Measurements from ENCODE around the gene OPRPN.

DNA sequence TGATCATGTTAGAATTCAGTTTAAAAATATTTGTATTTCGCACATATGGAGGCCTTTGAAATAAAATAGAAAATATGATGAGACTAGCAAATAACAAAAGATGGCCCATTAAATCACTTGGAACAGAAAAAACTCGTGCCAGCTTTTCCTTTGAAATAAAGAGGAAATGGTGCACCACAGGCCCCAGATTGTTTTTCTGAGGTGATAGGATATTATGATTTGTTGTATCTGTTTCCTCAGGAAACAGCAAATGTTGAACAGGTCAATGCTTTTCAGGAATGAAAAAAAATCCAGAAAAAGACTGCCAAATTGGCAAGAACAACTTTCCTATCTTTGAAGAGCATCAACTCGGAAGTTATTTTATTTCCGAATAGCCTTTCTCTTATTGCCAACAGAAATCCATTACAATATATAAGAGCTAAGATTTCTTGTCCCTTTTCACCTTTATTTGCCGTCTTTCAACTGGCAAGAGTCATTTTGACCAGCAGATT lies 15.0 kb upstream of the OPRPN start, which contains the start of gene SMR3B:
- TF ChIP-seq, protein P1, sequence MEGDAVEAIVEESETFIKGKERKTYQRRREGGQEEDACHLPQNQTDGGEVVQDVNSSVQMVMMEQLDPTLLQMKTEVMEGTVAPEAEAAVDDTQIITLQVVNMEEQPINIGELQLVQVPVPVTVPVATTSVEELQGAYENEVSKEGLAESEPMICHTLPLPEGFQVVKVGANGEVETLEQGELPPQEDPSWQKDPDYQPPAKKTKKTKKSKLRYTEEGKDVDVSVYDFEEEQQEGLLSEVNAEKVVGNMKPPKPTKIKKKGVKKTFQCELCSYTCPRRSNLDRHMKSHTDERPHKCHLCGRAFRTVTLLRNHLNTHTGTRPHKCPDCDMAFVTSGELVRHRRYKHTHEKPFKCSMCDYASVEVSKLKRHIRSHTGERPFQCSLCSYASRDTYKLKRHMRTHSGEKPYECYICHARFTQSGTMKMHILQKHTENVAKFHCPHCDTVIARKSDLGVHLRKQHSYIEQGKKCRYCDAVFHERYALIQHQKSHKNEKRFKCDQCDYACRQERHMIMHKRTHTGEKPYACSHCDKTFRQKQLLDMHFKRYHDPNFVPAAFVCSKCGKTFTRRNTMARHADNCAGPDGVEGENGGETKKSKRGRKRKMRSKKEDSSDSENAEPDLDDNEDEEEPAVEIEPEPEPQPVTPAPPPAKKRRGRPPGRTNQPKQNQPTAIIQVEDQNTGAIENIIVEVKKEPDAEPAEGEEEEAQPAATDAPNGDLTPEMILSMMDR (IDR thresholded peaks at IDR 0.05) = no peak
- no peak for TF ChIP-seq POLR2AphosphoS5 (IDR thresholded peaks at IDR 0.05; ENCODE audit: insufficient read depth in 1 of 2, low read depth in 1 of 2)

All from vagina (tissue), 2 donors.